Activated naive CD4-positive, alpha-beta T cell treated with anti-CD3 and anti-CD28 coated beads for 36 hours (primary cell): ENCODE results near the gene SAMD4A. TPM values are rescaled to one million over a fixed set of nuclear protein-coding genes. Genes with fewer than 3 reads are reported as not detected.

Experiments used
- CTCF ChIA-PET: fragments of 350-600 bp; sonication (Branson Sonifier 250); formaldehyde crosslinking; loops from one replicate; lab custom pipeline; 2021; ENCODE audit warnings: antibody characterized with exemption; lab: Charles Lee
- DNase-seq: peaks from one replicate; pipeline ENCODE4 v3.0.0-alpha.2; 2020
- H3K27ac Mint-ChIP-seq: one replicate; pipeline ENCODE4 v1.8.0; 2021; ENCODE audit warnings: mild to moderate bottlenecking, mixed read lengths
- H3K27me3 Mint-ChIP-seq: one replicate; pipeline ENCODE4 v1.8.0; 2021; ENCODE audit warnings: low read depth, mixed read lengths
- H3K36me3 Mint-ChIP-seq: one replicate; pipeline ENCODE4 v1.8.0; 2021; ENCODE audit warnings: low read depth, mixed read lengths
- H3K4me1 Mint-ChIP-seq: one replicate; pipeline ENCODE4 v1.8.0; 2021; ENCODE audit warnings: low read depth, mixed read lengths
- H3K4me3 Mint-ChIP-seq: one replicate; pipeline ENCODE4 v1.8.0; 2021; ENCODE audit warnings: mild to moderate bottlenecking, moderate library complexity, mixed read lengths
- H3K9me3 Mint-ChIP-seq: one replicate; pipeline ENCODE4 v1.8.0; 2021; ENCODE audit warnings: mixed read lengths
- intact Hi-C: fragments of 100-400 bp; cut with micrococcal nuclease; formaldehyde crosslinking; loops from one replicate; pipeline ENCODE4 v1.15.1; 2023
- total RNA-seq, 2 experiments: library from RNA; stranded (reverse); gene quantifications; one replicate each; pipeline ENCODE4 v1.2.3, GENCODE V29; 2021

Gene SAMD4A
- total RNA-seq, 2 experiments from 2014 or later, result 4.7 to 4.9 TPM

- CTCF ChIA-PET, result interaction anchor here (1.3 kb wide), 1 partner anchor 109 kb away, joined by 3 read pairs; no protein-coding TSS in a partner anchor
- no peak for DNase-seq
- no peaks in the 10 kb centered on the region for H3K9me3 Mint-ChIP-seq
- H3K27me3 Mint-ChIP-seq, result no peaks in the 10 kb centered on the region
- H3K36me3 Mint-ChIP-seq, result peaks cover 4% of the 10 kb centered on the region
- intact Hi-C loops, result no loop called here
- H3K27ac Mint-ChIP-seq, result no peak overlapping the region
- H3K4me1 Mint-ChIP-seq, result no peaks in the 10 kb centered on the region
- H3K4me3 Mint-ChIP-seq, result no peak overlapping the region
These were observed 17.2 kb downstream of the SAMD4A start for GRCh38 chr14:54584097-54584496.

- Mint-ChIP-seq H3K36me3 (peaks cover 4% of the 10 kb centered on the region), H3K4me1 (peaks cover 4% of the 10 kb centered on the region), H3K27me3 (no peaks in the 10 kb centered on the region), H3K9me3 (no peaks in the 10 kb centered on the region), H3K27ac (no peak overlapping the region), H3K4me3 (no peak overlapping the region)
- intact Hi-C loops, result no loop called here
- CTCF ChIA-PET, result no interaction called here
- DNase-seq, result no peak
These were observed 18.3 kb downstream of the SAMD4A start for GRCh38 chr14:54585214-54585613.

DNA sequence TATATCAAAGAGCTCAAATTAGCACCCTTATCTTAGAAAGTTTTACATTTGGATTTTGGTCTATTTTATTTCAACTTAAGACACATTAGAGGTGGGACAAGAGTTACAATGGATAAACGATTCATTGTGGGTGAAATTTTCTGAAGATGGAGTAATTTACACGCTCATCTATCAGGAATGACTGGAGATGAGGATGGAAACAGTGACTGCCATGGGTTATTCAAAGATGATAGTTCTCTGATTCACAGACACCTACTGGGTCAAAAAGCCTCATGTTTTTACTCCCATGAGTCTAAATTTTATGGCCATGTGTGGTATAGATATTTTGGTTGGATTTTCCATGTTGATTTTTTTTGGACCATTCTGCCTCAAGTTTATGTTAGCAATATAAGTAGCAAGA lies 22.1 kb downstream of the SAMD4A start:
- Mint-ChIP-seq H3K36me3 (peaks cover 4% of the 10 kb centered on the region), H3K9me3 (no peaks in the 10 kb centered on the region), H3K4me3 (no peak overlapping the region), H3K4me1 (peaks cover 14% of the 10 kb centered on the region), H3K27ac (no peak overlapping the region), H3K27me3 (no peaks in the 10 kb centered on the region)
- intact Hi-C loops, result no loop called here
- no peak for DNase-seq
- CTCF ChIA-PET, result no interaction called here

GRCh38 chr14:54589843-54590242 lies 22.9 kb downstream of the SAMD4A start:
- CTCF ChIA-PET, result no interaction called here
- DNase-seq, result no peak
- intact Hi-C loops, result no loop called here
- no peaks in the 10 kb centered on the region for H3K27me3 Mint-ChIP-seq
- H3K27ac Mint-ChIP-seq, result no peak overlapping the region
- no peak overlapping the region for H3K4me3 Mint-ChIP-seq
- peaks cover 4% of the 10 kb centered on the region for H3K36me3 Mint-ChIP-seq
- no peaks in the 10 kb centered on the region for H3K9me3 Mint-ChIP-seq
- H3K4me1 Mint-ChIP-seq, result peaks cover 18% of the 10 kb centered on the region

- no peak for DNase-seq
- no peak overlapping the region for H3K27ac Mint-ChIP-seq
- H3K9me3 Mint-ChIP-seq, result no peaks in the 10 kb centered on the region
- CTCF ChIA-PET, result interaction anchor here (0.7 to 2.1 kb wide), 4 partner anchors 9 to 183 kb away, joined by 3 to 7 read pairs (median 3); no protein-coding TSS in a partner anchor
- peaks cover 20% of the 10 kb centered on the region for H3K4me1 Mint-ChIP-seq
- H3K4me3 Mint-ChIP-seq, result no peak overlapping the region
- H3K36me3 Mint-ChIP-seq, result peaks cover 4% of the 10 kb centered on the region
- H3K27me3 Mint-ChIP-seq, result no peaks in the 10 kb centered on the region
- intact Hi-C loops, result no loop called here
These were observed 23.6 kb downstream of the SAMD4A start for GRCh38 chr14:54590481-54590880.

GRCh38 chr14:54591461-54591860 lies 24.5 kb downstream of the SAMD4A start:
- H3K4me3 Mint-ChIP-seq, result no peak overlapping the region
- no peaks in the 10 kb centered on the region for H3K9me3 Mint-ChIP-seq
- CTCF ChIA-PET, result interaction anchor here (1.0 to 2.1 kb wide), 6 partner anchors 8 to 182 kb away, joined by 3 to 7 read pairs (median 3); no protein-coding TSS in a partner anchor
- intact Hi-C loops, result no loop called here
- H3K27me3 Mint-ChIP-seq, result no peaks in the 10 kb centered on the region
- no peak overlapping the region for H3K27ac Mint-ChIP-seq
- DNase-seq, result no peak
- H3K4me1 Mint-ChIP-seq, result peaks cover 20% of the 10 kb centered on the region
- H3K36me3 Mint-ChIP-seq, result no peaks in the 10 kb centered on the region

DNA sequence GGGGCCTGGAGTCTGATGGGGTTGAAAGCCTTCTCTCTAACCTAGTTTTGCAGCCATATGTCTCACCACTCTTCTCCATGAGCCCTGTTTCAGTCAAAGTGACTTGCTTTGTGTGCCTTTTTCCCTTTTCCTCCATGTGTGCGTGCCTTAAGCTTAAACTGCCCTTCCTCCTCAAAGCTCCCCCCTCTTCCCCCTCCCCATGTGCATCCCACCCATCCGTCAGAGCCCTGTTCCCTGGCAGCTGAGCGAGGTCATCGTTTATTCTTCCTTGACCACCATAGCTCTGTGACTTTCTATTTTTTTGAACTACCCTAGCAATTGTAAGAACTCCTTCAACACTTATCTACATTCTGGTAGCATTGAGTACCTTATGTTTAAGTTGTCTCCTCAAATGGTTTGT lies 24.9 kb downstream of the SAMD4A start:
- intact Hi-C loops, result no loop called here
- no peak overlapping the region for H3K4me3 Mint-ChIP-seq
- no peaks in the 10 kb centered on the region for H3K27me3 Mint-ChIP-seq
- no peak overlapping the region for H3K27ac Mint-ChIP-seq
- H3K36me3 Mint-ChIP-seq, result no peaks in the 10 kb centered on the region
- no peaks in the 10 kb centered on the region for H3K9me3 Mint-ChIP-seq
- H3K4me1 Mint-ChIP-seq, result peaks cover 20% of the 10 kb centered on the region
- DNase-seq, result no peak
- CTCF ChIA-PET, result interaction anchor here (1.0 to 2.1 kb wide), 5 partner anchors 9 to 182 kb away, joined by 3 to 7 read pairs (median 3); no protein-coding TSS in a partner anchor

DNA sequence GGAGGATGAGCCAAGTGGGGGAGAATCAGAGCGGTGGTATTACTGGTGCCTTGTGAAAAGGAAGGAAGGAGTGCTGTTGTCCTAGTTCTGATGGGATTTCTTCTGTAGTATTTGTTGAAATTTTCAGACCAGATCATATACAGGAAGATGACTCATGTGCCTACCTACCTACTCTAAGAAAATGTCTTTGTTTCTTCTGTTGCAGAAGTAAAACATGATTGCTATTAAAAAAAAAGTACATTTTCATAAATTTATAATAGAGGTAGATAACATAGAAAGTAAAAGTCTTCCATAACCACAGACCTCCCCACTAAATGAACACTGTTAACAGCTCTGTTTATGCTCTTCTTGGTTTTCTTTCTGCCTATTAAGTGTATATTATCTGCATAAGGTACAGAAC lies 26.9 kb downstream of the SAMD4A start:
- no peak for DNase-seq
- Mint-ChIP-seq H3K9me3 (no peaks in the 10 kb centered on the region), H3K36me3 (no peaks in the 10 kb centered on the region), H3K4me1 (peaks cover 20% of the 10 kb centered on the region), H3K27ac (no peak overlapping the region), H3K27me3 (no peaks in the 10 kb centered on the region), H3K4me3 (no peak overlapping the region)
- intact Hi-C loops, result no loop called here
- CTCF ChIA-PET, result interaction anchor here (1.3 kb wide), 1 partner anchor 180 kb away, joined by 4 read pairs; no protein-coding TSS in a partner anchor

DNA sequence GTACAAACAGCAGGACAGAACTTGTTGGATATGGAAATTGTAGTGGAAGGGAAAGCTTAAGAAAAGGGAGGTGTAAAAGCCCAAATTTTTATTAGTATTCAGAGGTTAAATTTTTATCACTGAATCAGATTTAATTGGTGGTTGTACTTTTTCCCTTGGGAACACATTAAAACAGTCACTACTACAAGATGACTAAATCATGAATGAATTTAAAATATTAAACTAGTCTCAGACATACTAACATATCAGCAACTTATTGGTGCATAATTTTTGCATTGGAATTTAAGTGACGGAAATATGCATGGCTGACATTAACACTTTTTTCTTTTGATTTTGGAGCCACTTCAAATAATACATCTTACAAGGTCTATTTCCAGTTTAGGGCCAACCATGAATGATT lies 27.6 kb downstream of the SAMD4A start:
- peaks cover 16% of the 10 kb centered on the region for H3K4me1 Mint-ChIP-seq
- H3K36me3 Mint-ChIP-seq, result no peaks in the 10 kb centered on the region
- intact Hi-C loops, result no loop called here
- H3K4me3 Mint-ChIP-seq, result no peak overlapping the region
- H3K27me3 Mint-ChIP-seq, result no peaks in the 10 kb centered on the region
- DNase-seq, result no peak
- H3K27ac Mint-ChIP-seq, result no peak overlapping the region
- CTCF ChIA-PET, result interaction anchor here (1.3 kb wide), 1 partner anchor 180 kb away, joined by 4 read pairs; no protein-coding TSS in a partner anchor
- H3K9me3 Mint-ChIP-seq, result no peaks in the 10 kb centered on the region

GRCh38 chr14:54597795-54598443 lies 31.0 kb downstream of the SAMD4A start:
- CTCF ChIA-PET, result no interaction called here
- Mint-ChIP-seq H3K27me3 (no peaks in the 10 kb centered on the region), H3K4me1 (peaks cover 16% of the 10 kb centered on the region), H3K9me3 (no peaks in the 10 kb centered on the region), H3K36me3 (no peaks in the 10 kb centered on the region), H3K4me3 (no peak overlapping the region), H3K27ac (no peak overlapping the region)
- intact Hi-C loops, result no loop called here
- no peak for DNase-seq

GRCh38 chr14:54599966-54600716 lies 33.2 kb downstream of the SAMD4A start:
- H3K4me3 Mint-ChIP-seq, result no peak overlapping the region
- intact Hi-C loops, result no loop called here
- no peaks in the 10 kb centered on the region for H3K36me3 Mint-ChIP-seq
- CTCF ChIA-PET, result interaction anchor here (0.7 to 1.2 kb wide), 2 partner anchors 75 to 85 kb away, joined by 3 read pairs; no protein-coding TSS in a partner anchor
- no peaks in the 10 kb centered on the region for H3K9me3 Mint-ChIP-seq
- no peak for DNase-seq
- H3K4me1 Mint-ChIP-seq, result no peaks in the 10 kb centered on the region
- no peaks in the 10 kb centered on the region for H3K27me3 Mint-ChIP-seq
- H3K27ac Mint-ChIP-seq, result no peak overlapping the region

GRCh38 chr14:54600717-54601109 lies 33.8 kb downstream of the SAMD4A start:
- DNase-seq, result no peak
- H3K36me3 Mint-ChIP-seq, result no peaks in the 10 kb centered on the region
- no peak overlapping the region for H3K4me3 Mint-ChIP-seq
- no peaks in the 10 kb centered on the region for H3K9me3 Mint-ChIP-seq
- H3K27me3 Mint-ChIP-seq, result no peaks in the 10 kb centered on the region
- intact Hi-C loops, result no loop called here
- no peaks in the 10 kb centered on the region for H3K4me1 Mint-ChIP-seq
- H3K27ac Mint-ChIP-seq, result no peak overlapping the region
- CTCF ChIA-PET, result interaction anchor here (0.7 kb wide), 1 partner anchor 76 kb away, joined by 3 read pairs; no protein-coding TSS in a partner anchor
